ENCODE results near the gene SPRR4.

The SPRR4 gene, protein sequence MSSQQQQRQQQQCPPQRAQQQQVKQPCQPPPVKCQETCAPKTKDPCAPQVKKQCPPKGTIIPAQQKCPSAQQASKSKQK

DNA sequence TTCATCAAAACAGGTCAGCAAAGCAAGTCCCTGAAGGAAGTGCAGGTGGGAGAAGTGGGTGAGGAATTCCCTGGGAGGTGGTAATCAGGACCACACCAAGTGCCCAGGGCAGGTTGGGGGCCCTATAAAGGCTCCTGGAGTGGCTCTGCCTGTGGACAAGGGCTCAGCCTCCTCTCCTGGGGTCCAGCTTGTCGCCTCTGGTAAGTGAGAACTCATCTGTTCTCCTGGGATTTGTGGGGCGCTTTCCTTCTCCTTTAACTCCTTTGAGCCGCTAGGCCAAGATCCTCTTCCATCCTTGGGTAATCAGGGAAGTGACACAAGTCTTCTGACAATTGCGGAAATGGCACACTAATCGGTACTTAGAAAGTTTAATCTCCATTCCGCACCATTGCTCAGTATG is at the start of gene SPRR4:
Gene SPRR4, plus strand, starts transcription at position 154 of the 400 bp plus-strand sequence. CDS start 1,243 bp downstream, outside the sequence.
- H3K4me3 ChIP-seq (ENCODE audit: low read length), result no peak within 1 kb of the TSS
- no peak for TF ChIP-seq ZNF274 (IDR thresholded peaks at IDR 0.05; ENCODE audit: low read depth, low read length)

DNA sequence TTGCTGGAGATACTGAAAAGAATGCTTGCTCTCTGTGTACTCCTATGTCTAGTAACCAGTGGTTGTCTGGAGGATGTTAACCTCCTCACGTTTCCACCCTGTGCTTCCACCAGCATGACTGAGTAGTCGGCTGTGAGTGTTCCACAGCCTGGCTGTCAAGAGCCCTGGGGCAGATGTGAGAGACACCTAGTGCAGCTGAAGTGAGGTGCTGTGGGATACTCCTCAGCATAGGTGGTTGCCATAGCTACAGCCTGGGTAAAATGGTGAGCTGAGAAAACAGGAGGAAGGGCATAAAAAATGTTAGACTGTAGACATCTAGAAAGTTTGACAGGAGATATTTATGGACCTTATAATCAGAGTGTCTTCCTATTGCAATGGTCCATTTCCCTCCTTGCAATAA is 46.3 kb upstream of the SPRR4 start:
- TF ChIP-seq ZNF274 (IDR thresholded peaks at IDR 0.05; ENCODE audit: low read depth, low read length), result no peak
- no peak overlapping the region for H3K4me3 ChIP-seq (ENCODE audit: low read length)

DNA sequence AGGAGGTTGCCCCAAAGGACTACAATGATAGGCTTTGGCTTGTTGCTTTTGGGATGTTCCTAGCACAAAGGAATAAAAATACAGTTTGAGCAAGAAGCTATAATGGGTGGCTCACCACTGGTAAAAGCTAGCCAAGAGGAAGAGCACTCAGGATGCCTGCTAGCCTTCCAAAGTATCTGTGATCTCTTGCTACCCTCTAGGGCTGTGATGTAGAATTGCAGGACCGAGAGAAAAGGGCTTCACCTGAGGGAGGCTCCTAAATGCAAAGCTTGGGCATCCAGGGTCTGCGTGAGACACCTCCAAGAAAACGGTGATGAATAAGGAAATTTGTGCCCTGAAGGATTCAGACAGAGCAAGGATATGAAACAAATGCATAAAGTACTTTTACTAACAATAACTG is 44.4 kb upstream of the SPRR4 start:
- TF ChIP-seq ZNF274 (IDR thresholded peaks at IDR 0.05; ENCODE audit: low read depth, low read length), result no peak
- no peak overlapping the region for H3K4me3 ChIP-seq (ENCODE audit: low read length)

DNA sequence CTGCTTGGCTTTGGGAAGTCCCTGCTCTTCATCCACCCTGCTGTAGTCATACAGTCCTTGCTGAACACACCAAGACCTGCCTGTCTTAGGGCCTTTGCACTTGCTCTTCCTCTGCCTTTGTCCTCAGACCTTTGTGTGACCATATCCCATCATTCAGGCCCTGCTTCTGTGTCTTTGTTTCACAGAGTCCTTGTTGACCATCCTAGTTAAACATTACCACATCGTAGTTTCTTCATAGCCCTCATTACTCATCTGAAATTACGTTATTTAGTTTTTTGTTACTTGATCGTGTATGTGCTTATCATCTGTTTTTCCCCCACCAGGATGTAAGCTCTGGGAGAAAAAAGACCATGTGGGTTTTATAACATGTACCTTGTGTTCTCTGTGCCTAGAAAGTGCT is 41.8 kb upstream of the SPRR4 start:
- no peak for TF ChIP-seq ZNF274 (IDR thresholded peaks at IDR 0.05; ENCODE audit: low read depth, low read length)
- H3K4me3 ChIP-seq (ENCODE audit: low read length), result no peak overlapping the region

DNA sequence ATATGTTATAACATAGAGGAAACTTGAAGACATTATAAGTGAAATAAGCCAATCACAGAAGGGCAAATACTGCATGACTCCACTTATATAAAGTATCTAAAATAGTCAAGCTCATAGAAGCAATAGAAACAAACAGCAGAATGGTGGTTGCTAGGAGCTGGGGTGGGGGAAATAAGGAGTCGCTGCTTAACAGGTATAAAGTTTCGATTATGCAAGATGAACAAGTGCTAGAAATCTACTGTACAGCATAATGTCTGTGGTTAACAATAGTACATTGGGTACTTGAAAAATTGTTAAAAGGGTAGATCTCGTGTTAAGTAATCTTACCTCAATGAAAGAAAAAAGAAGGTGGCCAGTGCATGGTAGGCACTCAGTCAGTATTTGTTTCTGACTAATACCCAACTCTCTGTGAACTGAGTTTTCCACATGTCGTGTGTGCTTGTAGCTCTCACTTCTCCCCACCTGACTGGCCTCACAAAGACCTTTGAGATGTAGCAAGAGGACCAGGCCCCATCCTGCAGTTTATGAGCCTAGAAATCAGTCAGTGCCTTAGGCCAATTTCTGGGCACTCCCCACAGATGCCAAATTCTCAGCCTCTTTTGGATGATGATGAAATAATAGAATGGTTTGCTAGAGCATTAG is 38.2 kb upstream of the SPRR4 start:
- TF ChIP-seq ZNF274 (IDR thresholded peaks at IDR 0.05; ENCODE audit: low read depth, low read length), result no peak
- H3K4me3 ChIP-seq (ENCODE audit: low read length), result no peak overlapping the region

DNA sequence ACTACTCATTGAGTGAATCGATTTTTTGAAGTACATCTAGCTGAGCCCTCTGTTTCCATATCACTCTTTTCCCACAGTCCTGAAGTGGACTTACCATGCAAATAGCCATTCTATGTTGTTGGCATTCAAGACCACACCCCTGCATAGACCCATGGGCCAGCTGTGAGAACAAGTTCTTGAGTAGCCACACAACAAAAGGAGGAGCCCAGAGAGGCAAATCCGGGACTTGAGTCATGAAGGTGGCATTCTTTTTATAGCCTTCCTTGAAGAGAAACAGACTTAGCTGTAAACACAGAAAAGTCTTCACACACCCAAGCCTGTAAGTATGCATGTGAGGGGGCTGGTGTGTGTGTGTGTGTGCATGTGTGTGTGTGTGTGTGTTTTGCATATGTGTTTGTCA is 37.3 kb upstream of the SPRR4 start:
- no peak overlapping the region for H3K4me3 ChIP-seq (ENCODE audit: low read length)
- TF ChIP-seq ZNF274 (IDR thresholded peaks at IDR 0.05; ENCODE audit: low read depth, low read length), result no peak

DNA sequence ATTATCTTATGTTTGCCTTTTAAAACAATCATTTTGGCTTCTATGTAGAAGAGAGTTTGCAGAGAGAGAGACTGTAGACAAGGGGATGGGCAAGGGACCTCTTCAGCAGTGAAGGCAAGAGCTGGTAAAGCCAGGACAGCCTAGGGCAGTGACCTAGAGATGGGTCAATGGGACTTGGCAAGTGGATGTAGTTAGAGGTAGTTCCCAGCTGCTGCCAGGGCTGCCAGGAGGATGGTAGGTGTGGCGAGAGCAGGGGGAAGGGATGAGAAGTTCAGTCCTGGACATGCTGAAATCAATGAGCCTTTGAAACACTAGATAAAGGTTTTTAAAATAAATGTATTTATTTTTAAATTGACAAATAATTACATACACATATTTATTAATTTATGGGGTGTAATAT is 29.8 kb upstream of the SPRR4 start:
- H3K4me3 ChIP-seq (ENCODE audit: low read length), result no peak overlapping the region
- TF ChIP-seq ZNF274 (IDR thresholded peaks at IDR 0.05; ENCODE audit: low read depth, low read length), result no peak

DNA sequence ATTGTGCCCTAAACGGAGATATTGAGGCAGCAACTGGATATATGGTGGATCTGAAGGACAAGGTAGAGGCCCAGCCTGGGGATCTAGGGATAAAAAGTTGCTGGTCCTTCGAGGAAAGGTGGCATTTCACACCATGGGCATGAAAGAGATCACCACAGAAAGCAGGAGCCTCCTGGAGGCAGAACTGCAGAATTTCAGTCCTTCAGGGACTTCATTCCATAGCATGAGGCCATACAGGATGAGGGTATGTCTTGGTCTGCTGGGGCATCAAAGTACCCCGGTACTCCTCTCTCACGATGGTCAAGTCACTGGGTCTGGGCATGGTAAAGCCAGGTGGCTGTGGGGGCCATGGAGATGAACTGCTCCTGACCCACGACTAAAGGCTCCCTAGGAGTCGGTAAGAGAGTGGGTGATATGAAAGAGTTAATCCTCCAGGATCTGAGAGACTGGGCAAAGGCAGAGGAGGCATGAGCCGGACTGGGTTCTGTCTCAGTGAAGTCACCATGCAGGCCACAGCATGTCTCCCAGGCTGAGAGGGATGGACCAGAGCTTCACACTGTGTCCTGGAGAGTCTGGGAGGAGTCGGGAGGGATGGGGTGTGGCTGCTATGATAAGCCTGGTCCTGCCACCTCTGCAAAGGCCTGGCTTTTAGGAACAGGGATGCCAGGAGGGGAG is 29.3 kb upstream of the SPRR4 start:
- no peak for TF ChIP-seq ZNF274 (IDR thresholded peaks at IDR 0.05; ENCODE audit: low read depth, low read length)
- no peak overlapping the region for H3K4me3 ChIP-seq (ENCODE audit: low read length)

DNA sequence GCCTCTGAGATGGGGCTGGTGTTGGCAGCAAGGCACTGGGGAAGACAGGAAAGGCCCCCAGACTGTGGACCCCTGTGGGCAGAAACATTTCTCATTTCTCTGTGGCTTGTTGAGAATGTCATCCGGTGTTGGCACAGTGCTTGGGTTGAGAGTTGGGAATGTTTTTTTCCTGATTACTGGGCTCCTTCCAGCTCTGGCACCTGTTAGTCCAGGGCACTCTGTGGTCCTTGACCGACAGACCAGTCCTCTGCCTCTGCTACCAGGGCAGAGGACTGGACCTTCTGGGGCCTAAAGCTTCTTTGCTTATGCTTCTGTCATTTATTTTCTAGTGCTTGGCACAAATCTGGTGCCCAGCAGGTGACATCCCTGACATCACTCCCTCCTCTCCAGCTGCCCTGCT is 28.3 kb upstream of the SPRR4 start:
- H3K4me3 ChIP-seq (ENCODE audit: low read length), result no peak overlapping the region
- no peak for TF ChIP-seq ZNF274 (IDR thresholded peaks at IDR 0.05; ENCODE audit: low read depth, low read length)

DNA sequence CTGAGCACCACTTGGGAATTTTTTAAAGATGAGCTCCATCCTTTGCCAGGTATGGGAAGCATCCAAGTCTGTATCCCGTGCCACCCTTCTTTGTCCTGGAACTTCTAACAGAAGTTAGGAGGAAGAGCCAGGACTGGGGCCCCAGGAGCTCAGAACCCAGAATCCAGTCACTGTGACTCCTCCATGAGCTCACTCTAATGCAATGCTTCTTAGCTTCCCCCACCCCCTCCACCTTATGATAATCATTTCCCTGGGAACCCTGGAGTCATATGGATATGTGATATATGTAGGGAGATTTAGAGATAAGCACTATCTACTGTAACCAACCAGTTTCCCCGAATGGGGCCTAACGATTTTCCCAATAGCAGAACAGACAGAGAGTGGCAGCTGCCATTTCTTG is 24.2 kb upstream of the SPRR4 start:
- no peak for TF ChIP-seq ZNF274 (IDR thresholded peaks at IDR 0.05; ENCODE audit: low read depth, low read length)
- no peak overlapping the region for H3K4me3 ChIP-seq (ENCODE audit: low read length)

DNA sequence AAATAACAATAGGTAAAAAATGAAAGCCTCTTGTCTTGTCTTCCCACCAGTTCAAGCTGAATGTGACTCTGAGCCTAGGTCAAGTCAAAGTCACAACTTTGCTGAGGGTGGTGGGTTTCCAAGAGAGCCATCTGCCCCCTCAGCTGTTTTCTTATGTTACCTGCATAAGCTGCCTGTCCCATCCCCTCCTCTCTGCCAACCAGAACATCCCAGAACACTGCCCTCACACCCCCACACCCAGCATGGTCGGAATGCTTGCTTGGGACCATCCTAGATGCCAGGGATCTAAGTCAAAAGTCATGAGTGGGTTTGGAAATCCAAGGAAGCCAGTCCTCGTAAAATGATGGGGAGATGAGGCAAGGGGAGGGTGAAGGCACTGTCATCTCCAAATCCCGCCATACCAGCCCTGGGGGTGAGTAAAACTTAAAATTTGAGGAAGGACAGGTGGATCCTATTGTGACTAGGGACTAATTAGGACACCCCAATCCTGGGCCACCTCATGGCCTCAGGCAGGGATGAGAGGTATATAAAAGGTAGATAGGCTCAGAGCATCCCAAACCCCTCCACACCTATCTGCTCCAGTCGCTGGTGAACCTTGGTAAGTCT is 23.7 kb upstream of the SPRR4 start, which contains the start of gene SPRR5:
Gene SPRR5, plus strand, starts transcription at position 556 of the 606 bp plus-strand sequence. CDS start 1,349 bp downstream, outside the sequence.
- no peak for TF ChIP-seq ZNF274 (IDR thresholded peaks at IDR 0.05; ENCODE audit: low read depth, low read length)
- H3K4me3 ChIP-seq (ENCODE audit: low read length), result no peak within 1 kb of the TSS

DNA sequence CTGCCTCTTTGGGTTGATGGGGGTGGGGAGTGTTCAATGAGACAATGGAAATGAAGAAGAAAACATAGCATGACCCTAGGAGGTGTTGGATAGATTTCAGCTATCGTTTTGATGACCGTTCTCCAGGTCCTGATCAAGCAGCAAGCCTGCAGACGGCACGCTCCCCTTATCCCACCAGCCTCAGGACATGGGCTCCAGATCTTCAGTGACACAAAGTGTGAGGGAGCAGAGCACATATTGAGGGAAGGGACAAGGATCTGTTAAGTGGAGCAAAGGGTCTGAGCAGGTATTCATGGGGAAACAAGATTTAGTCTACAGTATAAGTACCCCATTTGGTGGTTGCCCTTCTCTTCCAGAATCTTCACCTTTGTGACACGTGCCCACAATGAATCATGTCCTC is 18.7 kb upstream of the SPRR4 start:
- no peak overlapping the region for H3K4me3 ChIP-seq (ENCODE audit: low read length)
- TF ChIP-seq ZNF274 (IDR thresholded peaks at IDR 0.05; ENCODE audit: low read depth, low read length), result no peak

DNA sequence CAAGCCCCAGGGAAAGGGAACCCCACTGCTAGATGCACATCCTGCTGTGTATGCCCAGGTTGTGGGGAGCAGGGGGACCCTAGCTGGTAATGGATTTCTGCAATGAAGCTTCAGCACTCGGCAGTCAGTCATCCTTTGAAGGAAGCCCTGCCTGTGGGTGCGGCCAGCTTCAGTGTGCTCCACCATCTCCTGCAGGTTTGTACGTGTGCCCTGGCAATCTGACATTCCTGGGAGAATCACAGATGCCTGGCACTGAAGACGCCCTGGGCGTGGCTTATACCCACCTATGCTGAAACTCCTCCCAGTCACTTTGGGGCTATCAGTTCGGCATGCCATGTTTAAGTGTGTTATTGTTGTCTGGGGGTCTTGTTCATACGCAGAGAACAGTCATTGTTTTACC is 16.7 kb upstream of the SPRR4 start:
- H3K4me3 ChIP-seq (ENCODE audit: low read length), result no peak overlapping the region
- no peak for TF ChIP-seq ZNF274 (IDR thresholded peaks at IDR 0.05; ENCODE audit: low read depth, low read length)

DNA sequence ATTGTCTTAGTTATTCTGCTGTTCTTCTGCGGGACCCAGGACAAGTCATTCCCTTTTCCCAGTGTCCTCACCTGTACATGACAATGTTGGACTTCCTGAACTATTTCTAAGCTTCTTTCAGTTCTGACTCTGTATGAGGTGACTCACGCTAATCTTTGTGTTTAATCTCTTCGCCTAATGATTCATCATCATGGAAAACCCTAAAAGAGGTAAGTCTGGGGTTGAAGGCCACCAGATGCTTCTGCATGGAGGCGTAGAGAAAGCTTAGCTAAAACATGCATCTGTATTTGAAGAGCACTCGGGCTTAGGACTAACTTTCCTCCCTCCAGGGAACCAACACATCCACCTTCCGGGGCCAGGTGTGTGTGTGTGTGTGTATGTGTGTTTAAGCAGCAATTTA is 16.0 kb upstream of the SPRR4 start:
- TF ChIP-seq ZNF274 (IDR thresholded peaks at IDR 0.05; ENCODE audit: low read depth, low read length), result no peak
- H3K4me3 ChIP-seq (ENCODE audit: low read length), result no peak overlapping the region

DNA sequence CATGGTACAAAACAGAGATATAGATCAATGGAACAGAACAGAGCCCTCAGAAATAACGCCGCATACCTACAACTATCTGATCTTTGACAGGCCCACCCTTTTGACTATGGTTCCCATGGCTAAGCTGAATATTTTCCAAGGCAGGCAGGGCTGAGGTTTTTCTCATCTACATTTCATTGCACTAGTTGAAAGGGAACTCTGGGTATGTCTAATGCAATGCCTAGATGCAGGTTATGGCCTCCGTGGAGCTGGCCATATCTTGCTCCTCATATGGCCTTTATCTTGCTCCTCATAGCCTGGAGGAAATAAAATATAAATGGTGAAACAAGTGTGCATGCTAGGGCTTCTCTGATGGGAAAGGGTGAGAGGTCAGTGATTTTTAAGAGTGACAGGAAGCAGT is 12.9 kb upstream of the SPRR4 start:
- no peak overlapping the region for H3K4me3 ChIP-seq (ENCODE audit: low read length)
- no peak for TF ChIP-seq ZNF274 (IDR thresholded peaks at IDR 0.05; ENCODE audit: low read depth, low read length)

All from GM08714 (cell line).